Heart right ventricle (tissue), 16 donors: ENCODE measurements around the gene MAGEA8. TPM values are rescaled to one million over a fixed set of nuclear protein-coding genes. Genes with fewer than 3 reads are reported as not detected.

Experiments used
- ATAC-seq, 8 donors: fragments of 200-7000 bp; cut with Tn5 transposase; one replicate each; pipeline ENCODE4 v1.9.1; 2020; ENCODE audit warnings: mild to moderate bottlenecking in 8 of 8, moderate library complexity in 8 of 8, moderate number of reproducible peaks in 1 of 8
- DNase-seq, 2 donors: peaks; one replicate each; pipeline ENCODE4 v3.0.0-alpha.2; 2020
- H3K27ac ChIP-seq, 10 donors: fragments of 200-600 bp; sonication (generic) in 2 of 10; one replicate each; pipeline versions ENCODE4 v1.5.0 to v1.8.0; 2020 to 2022; ENCODE audit warnings: mild to moderate bottlenecking in 3 of 10
- H3K27me3 ChIP-seq, 7 donors: fragments of 200-600 bp; one replicate each; pipeline ENCODE4 v1.8.0; 2021 to 2022; ENCODE audit warnings: mild to moderate bottlenecking in 2 of 7
- H3K36me3 ChIP-seq, 9 donors: fragments of 200-600 bp; sonication (generic) in 1 of 9; one replicate each; pipeline versions ENCODE4 v1.5.0 to v1.8.0; 2020 to 2022; ENCODE audit warnings: mild to moderate bottlenecking in 2 of 9
- H3K4me1 ChIP-seq, 9 donors: fragments of 200-600 bp; sonication (generic) in 1 of 9; one replicate each; pipeline versions ENCODE4 v1.5.0 to v1.8.0; 2020 to 2022; ENCODE audit warnings: mild to moderate bottlenecking in 4 of 9
- H3K4me3 ChIP-seq, 10 donors: fragments of 200-600 bp; sonication (generic) in 2 of 10; one replicate each; pipeline versions ENCODE4 v1.5.0 to v1.8.0; 2020 to 2022; ENCODE audit warnings: mild to moderate bottlenecking in 7 of 10, moderate library complexity in 2 of 10
- H3K9me3 ChIP-seq, 11 donors: fragments of 200-600 bp in 10 of 11; sonication (generic) in 2 of 11; one replicate each; pipeline versions ENCODE4 v1.5.0 to v1.8.0; 2013 to 2022; ENCODE audit warnings: mild to moderate bottlenecking in 2 of 11, control low read depth in 1 of 11, moderate library complexity in 1 of 11
- CTCF ChIP-seq, 9 donors: fragments of 200-600 bp; sonication (generic) in 2 of 9; IDR thresholded peaks; one replicate each; pipeline versions ENCODE4 v1.5.0 to v1.8.0; 2021 to 2022; ENCODE audit warnings: antibody characterized with exemption in 9 of 9, mild to moderate bottlenecking in 5 of 9, moderate library complexity in 1 of 9
- WGBS, 2 donors: extraction: QIAGEN DNeasy Blood & Tissue Kit; methylation state at CpG; one replicate each; pipeline ENCODE4 v1.1.7; 2013; ENCODE audit warnings: inconsistent platforms in 1 of 2; 5-methylcytosine and 5-hydroxymethylcytosine counted together
- intact Hi-C, 10 donors: fragments of 100-400 bp; cut with DNase I; formaldehyde crosslinking; loops; one replicate each; pipeline versions ENCODE4 v1.11.1 to v1.14.2; 2022
- polyA plus RNA-seq, 2 donors: library from polyadenylated mRNA; stranded (reverse); fragments of 200-250 nt; gene quantifications; one replicate each; pipeline ENCODE4 v1.2.3, GENCODE V29; 2013
- total RNA-seq, 10 donors: library from RNA; stranded (reverse); fragmentation: NEBNext Ultra II Directional in 3 of 10; extraction: Animal tissue kit (Norgen Biotek cat#: 25700) in 3 of 10; gene quantifications; one replicate each; pipeline versions ENCODE4 v1.2.1 to v1.2.4, GENCODE V29; 2021 to 2023
- donor health status: Arrhythmogenic right ventricular cardiomyopathy.
- donor health status: ischemic (EF 13 %, LVEDD 7.1; RV severe dilation, severe dysfunction).
- donor health status: healthy with polysubstance abuse.
- donor health status: DM: no; HTN: yes; CAD: no.
- donor health status: DM: no; HTN: no; CAD: no.
- donor health status: ischemic (EF 25% LVEDD 6.9; RV normal size, moderate dysfunction).
- donor health status: ischemic (EF 25% LVEDD 5.7; RV mildly dilated, moderate dysfunction).
- donor health status: healthy.
- donor health status: DM: yes; HTN: yes; CAD: no.
- donor health status: Ischemic cardiomyopathy.
- donor health status: ischemic (EF 35%, LVEDD 5.7; RV mildly dilated, moderate dysfunction).
- donor health status: nonischemic (EF 11% LVEDD 7.7; RV severe dilation, severe dysfunction).
- donor health status: DM: yes; HTN: yes; CAD: no.
- donor health status: PGD.
- donor health status: ischemic (EF 29% LVEDD 5.4; RV normal size, mild dysfunction).
- donor health status: nonischemic (EF 23%, LVEDD 6.1; RV moderate dilation, normal function).

Gene MAGEA8
- total and polyA plus RNA-seq, 12 donors = not detected

GRCh38 chrX:149841929-149842328 lies 39.1 kb upstream of the MAGEA8 start:
- H3K27ac ChIP-seq = no peak overlapping the region
- ATAC-seq = no peak
- no peaks in the 10 kb centered on the region for H3K4me1 ChIP-seq
- no peak for TF ChIP-seq CTCF (IDR thresholded peaks at IDR 0.05)
- no peaks in the 10 kb centered on the region for H3K9me3 ChIP-seq
- H3K4me3 ChIP-seq = no peak overlapping the region
- H3K36me3 ChIP-seq = no peaks in the 10 kb centered on the region
- 88 to 94% methylated on average over 2 of the region's 2 CpGs for WGBS, 2 donors
- DNase-seq = no peak
- peaks cover 0 to 10% (median 0%) of the 10 kb centered on the region in 7 donors for H3K27me3 ChIP-seq
- intact Hi-C loops = loop anchor here in 1 of 10 donors (5.0 kb wide), 1 partner anchor 1260 kb away; no protein-coding TSS in a partner anchor

GRCh38 chrX:149845385-149845784 lies 35.6 kb upstream of the MAGEA8 start:
- Histone ChIP-seq H3K36me3 (no peaks in the 10 kb centered on the region), H3K27ac (no peak overlapping the region), H3K27me3 (peaks cover 0 to 15% (median 0%) of the 10 kb centered on the region in 7 donors), H3K4me1 (no peaks in the 10 kb centered on the region), H3K4me3 (no peak overlapping the region), H3K9me3 (no peaks in the 10 kb centered on the region)
- ATAC-seq (no peak), DNase-seq (no peak)
- no peak for TF ChIP-seq CTCF (IDR thresholded peaks at IDR 0.05)
- intact Hi-C loops = no loop called here
- 88 to 90% methylated on average over 1 of the region's 1 CpG for WGBS, 2 donors

GRCh38 chrX:149846789-149847188 lies 34.2 kb upstream of the MAGEA8 start:
- H3K4me3 ChIP-seq = no peak overlapping the region
- intact Hi-C loops = no loop called here
- ATAC-seq = no peak
- no peak overlapping the region for H3K27ac ChIP-seq
- H3K27me3 ChIP-seq = peaks cover 0 to 12% (median 0%) of the 10 kb centered on the region in 7 donors
- no peaks in the 10 kb centered on the region for H3K4me1 ChIP-seq
- no peak for DNase-seq
- H3K9me3 ChIP-seq = no peaks in the 10 kb centered on the region
- H3K36me3 ChIP-seq = no peaks in the 10 kb centered on the region
- 80 to 88% methylated on average over 3 of the region's 3 CpGs for WGBS, 2 donors
- no peak for TF ChIP-seq CTCF (IDR thresholded peaks at IDR 0.05)

- WGBS, 2 donors = 83 to 89% methylated on average over 3 of the region's 3 CpGs
- intact Hi-C loops = no loop called here
- DNase-seq = no peak
- H3K4me1 ChIP-seq = no peaks in the 10 kb centered on the region
- no peaks in the 10 kb centered on the region for H3K36me3 ChIP-seq
- no peak overlapping the region for H3K27ac ChIP-seq
- H3K9me3 ChIP-seq = no peaks in the 10 kb centered on the region
- peaks cover 0 to 13% (median 0%) of the 10 kb centered on the region in 7 donors for H3K27me3 ChIP-seq
- no peak overlapping the region for H3K4me3 ChIP-seq
- no peak for TF ChIP-seq CTCF (IDR thresholded peaks at IDR 0.05)
- no peak for ATAC-seq
Observed at GRCh38 chrX:149848855-149849254, 32.1 kb upstream of the MAGEA8 start.
